K562 (cell line): ENCODE data around the gene TENT4B. TPM values are rescaled to one million over a fixed set of nuclear protein-coding genes. Genes with fewer than 3 reads are reported as not detected.
A peak's percentile ranks its signal among the peaks of the same experiment; 100 is the strongest.

Experiments
- ATAC-seq: fragments of 200-7000 bp; cut with Tn5 transposase; 3 replicates; pipeline ENCODE4 v1.9.1; 2020; ENCODE audit warnings: moderate library complexity
- BruUV-seq: library from RNA; stranded (reverse); fragments of 400-500 nt; replicated peaks from 2 replicates; lab custom pipeline; 2021; lab: Mats Ljungman, UMichigan
- CTCF ChIA-PET: fragments of 300-600 bp; formaldehyde crosslinking; extraction: SDS; loops from one replicate; lab custom pipeline; 2021; ENCODE audit warnings: low intra/inter-chr PET ratio; lab: Yijun Ruan, JAX
- POLR2A ChIA-PET: fragments of 300-600, 350-650 bp; sonication (Branson Sonifier 250); formaldehyde crosslinking; extraction: SDS; loops from one replicate; lab custom pipeline; 2021; ENCODE audit warnings: antibody characterized with exemption, inconsistent platforms; lab: Yijun Ruan, JAX
- DNase-seq, 4 experiments: peaks; one replicate each; pipeline versions ENCODE4 v3.0.0 to v3.0.0-alpha.2; 2011 to 2018; ENCODE audit warnings: low spot score in 3 of 4, mixed read lengths in 3 of 4; ENCODE audit errors: extremely low read depth in 1 of 4
- FAIRE-seq: peaks from 2 replicates; lab custom pipeline; 2011; peaks lifted over from hg19 to GRCh38; lab: Jason Lieb, UNC
- H2AFZ ChIP-seq: 2 replicates; pipeline ENCODE4 v1.6.0; 2011; ENCODE audit warnings: low read depth, low read length, control low read depth, inconsistent platforms
- H3K27ac ChIP-seq: fragments of 200-600 bp; 3 replicates; pipeline ENCODE4 v1.8.0; 2011; ENCODE audit warnings: low read depth, mild to moderate bottlenecking, control low read depth, inconsistent platforms, low read length, moderate library complexity, mixed read lengths; ENCODE audit errors: extremely low read depth
- H3K27me3 ChIP-seq, 2 experiments: fragments of 300-600 bp in 1 of 2; 2 replicates in 1 of 2; 3 replicates in 1 of 2; pipeline versions ENCODE4 v1.6.0 to v1.8.0; 2011; ENCODE audit warnings: inconsistent platforms in 2 of 2, low read length in 2 of 2, mild to moderate bottlenecking in 1 of 2, mixed read lengths in 1 of 2, moderate library complexity in 1 of 2; ENCODE audit not compliant: control insufficient read depth in 2 of 2, insufficient read depth in 2 of 2
- H3K36me3 ChIP-seq: fragments of 300-600 bp; 3 replicates; pipeline ENCODE4 v1.8.0; 2011; ENCODE audit warnings: mild to moderate bottlenecking, low read length, inconsistent platforms; ENCODE audit not compliant: control insufficient read depth, insufficient read depth
- H3K4me1 ChIP-seq, 2 experiments: fragments of 200-600 bp in 1 of 2; replicated peaks in 1 of 2; 2 replicates in 1 of 2; 3 replicates in 1 of 2; pipeline versions ENCODE4 v1.5.1 to v1.8.0; 2011; ENCODE audit warnings: inconsistent platforms in 2 of 2, low read length in 2 of 2, mild to moderate bottlenecking in 1 of 2, mixed read lengths in 1 of 2, moderate library complexity in 1 of 2; ENCODE audit not compliant: control insufficient read depth in 2 of 2, insufficient read depth in 2 of 2
- H3K4me2 ChIP-seq: 2 replicates; pipeline ENCODE4 v1.6.1; 2011; ENCODE audit warnings: low read length, control low read depth, inconsistent platforms, mixed read lengths; ENCODE audit not compliant: insufficient read depth
- H3K4me3 ChIP-seq: fragments of 200-600 bp; sonication (generic), shearing (Covaris generic); 2 replicates; pipeline ENCODE4 v1.5.1; 2016; ENCODE audit warnings: control low read depth, inconsistent platforms
- H3K79me2 ChIP-seq: fragments of 200-600 bp; 3 replicates; pipeline ENCODE4 v1.8.0; 2011; ENCODE audit warnings: low read length, inconsistent platforms; ENCODE audit not compliant: control insufficient read depth, insufficient read depth
- H3K9ac ChIP-seq, 2 experiments: 2 replicates each; pipeline versions ENCODE4 v1.6.0 to v1.6.1; 2011; ENCODE audit warnings: low read depth in 2 of 2, low read length in 2 of 2, control low read depth in 1 of 2, inconsistent platforms in 1 of 2, mild to moderate bottlenecking in 1 of 2, mixed read lengths in 1 of 2; ENCODE audit not compliant: insufficient read depth in 1 of 2
- H3K9me1 ChIP-seq: one replicate; pipeline ENCODE4 v1.6.0; 2011; ENCODE audit warnings: inconsistent platforms, mild to moderate bottlenecking, low read length, moderate library complexity; ENCODE audit not compliant: control insufficient read depth, insufficient read depth
- H3K9me3 ChIP-seq: replicated peaks from 2 replicates; pipeline ENCODE4 v1.5.1; 2011; ENCODE audit warnings: low read depth, low read length, inconsistent platforms; ENCODE audit not compliant: control insufficient read depth, insufficient read depth
- H4K20me1 ChIP-seq: replicated peaks from 2 replicates; pipeline ENCODE4 v1.6.1; 2011; ENCODE audit warnings: low read length, inconsistent platforms, mixed read lengths; ENCODE audit not compliant: control insufficient read depth, insufficient read depth
- CAMTA2 ChIP-seq: fragments of 250-450 bp; sonication (Bioruptor Pico); conservative IDR thresholded peaks from 2 replicates; pipeline ENCODE4 v1.5.1; 2022
- MEF2D ChIP-seq: conservative IDR thresholded peaks from 2 replicates; pipeline ENCODE4 v1.6.1; 2016; ENCODE audit warnings: low read depth, missing genetic modification characterization, missing compliant biosample characterization
- NELFE ChIP-seq: IDR thresholded peaks from 2 replicates; pipeline ENCODE4 v1.6.1; 2011; ENCODE audit warnings: mild to moderate bottlenecking; ENCODE audit not compliant: insufficient read depth, insufficient read length
- SFPQ ChIP-seq: fragments of 200-400 bp; formaldehyde crosslinking; IDR thresholded peaks from 2 replicates; pipeline ENCODE4 v1.6.1; 2017; ENCODE audit warnings: mild to moderate bottlenecking, low read depth, low read length, moderate library complexity
- WHSC1 ChIP-seq: IDR thresholded peaks from one replicate; pipeline ENCODE4 v1.6.1; 2012; ENCODE audit warnings: low read length, control low read depth, inconsistent platforms
- ZNF12 ChIP-seq: sonication (generic); formaldehyde crosslinking; IDR thresholded peaks from 2 replicates; pipeline ENCODE4 v1.4.0; 2020; ENCODE audit warnings: mild to moderate bottlenecking, missing genetic modification reagents
- WGBS: fragments of 100-300 bp; shearing (Covaris generic); methylation state at CpG from one replicate; pipeline ENCODE4 v1.1.6; 2016; ENCODE audit warnings: low coverage, mixed read lengths; ENCODE audit not compliant: insufficient coverage; ENCODE audit errors: missing lambda C conversion rate; 5-methylcytosine and 5-hydroxymethylcytosine counted together
- in situ Hi-C: fragments of 300-500 bp; cut with MboI; formaldehyde crosslinking; loops from 4 replicates; pipeline ENCODE4 v1.15.0; 2018; ENCODE audit warnings: inconsistent platforms, mixed read lengths
- intact Hi-C: fragments of 100-400 bp; cut with micrococcal nuclease; formaldehyde crosslinking; loops from 2 replicates; pipeline ENCODE4 v1.14.2; 2022
- polyA plus RNA-seq, 8 experiments: library from polyadenylated mRNA; depleted of rRNA in 4 of 8; stranded (reverse) in 5 of 8; unstranded in 3 of 8; fragments of >200 nt; fragmentation: Nextera tagmentation in 2 of 8; fragmentation: Illumina TruSeq in 1 of 8; extraction: Ambion mirVana in 2 of 8; extraction: Trizol in 1 of 8; gene quantifications; 2 replicates each; pipeline versions ENCODE4 v1.2.1 to v1.2.3, GENCODE V29; 2011 to 2014; ENCODE audit warnings: inconsistent platforms in 1 of 8, missing spikeins in 1 of 8
- total RNA-seq, 7 experiments: library from RNA; depleted of rRNA in 6 of 7; stranded (reverse); fragments of >200 nt in 6 of 7; fragmentation: Illumina TruSeq in 2 of 7; extraction: Trizol in 2 of 7; gene quantifications; 2 replicates each; pipeline versions ENCODE4 v1.2.1 to v1.2.3, GENCODE V29; 2011 to 2021; ENCODE audit warnings: low replicate concordance in 1 of 7

The TENT4B gene
- total and polyA plus RNA-seq, 9 of the 15 experiments (the other 6 are each of a cell fraction or from before 2014, with no cell fraction given) = 5.2 to 8.4 (median 7.0) TPM

- no TSS peak for BruUV-seq
- CTCF ChIA-PET = no interaction called here
Measured at GRCh38 chr16:50227120-50227519, 74.0 kb downstream of the TENT4B start.

More at GRCh38 chr16:50227120-50227519, 74.0 kb downstream of the TENT4B start:
- Histone ChIP-seq H3K9ac (no peak overlapping the region), H3K9me1 (no peaks in the 10 kb centered on the region), H3K36me3 (peaks cover 50% of the 10 kb centered on the region; the same call in 2 of the 3 replicates), H3K9me3 (no peaks in the 10 kb centered on the region), H2AFZ (no peak overlapping the region), H4K20me1 (no peaks in the 10 kb centered on the region), H3K4me1 (peaks cover 8 to 14% of the 10 kb centered on the region in 2 experiments; a peak in 4 of 5 replicates), H3K79me2 (no peaks in the 10 kb centered on the region), H3K27ac (no peak overlapping the region), H3K4me3 (no peak overlapping the region), H3K4me2 (no peak overlapping the region), H3K27me3 (no peaks in the 10 kb centered on the region)
- DNase-seq = no peak
- intact Hi-C loops (no loop called here), in situ Hi-C loops (no loop called here)
- ATAC-seq = no peak
- WGBS = 59% methylated on average over 3 of the region's 3 CpGs
- peak; percentile 44 for TF ChIP-seq WHSC1
- TF ChIP-seq SFPQ = no peak
- no peak for TF ChIP-seq ZNF12 (CRISPR knock-in tag)
- no peak for TF ChIP-seq NELFE
- no peak for TF ChIP-seq MEF2D (tag)
- no peak for TF ChIP-seq CAMTA2 (CRISPR knock-in tag)
- POLR2A ChIA-PET = interaction anchor here (0.6 kb wide), 1 partner anchor 107 kb away, joined by 3 read pairs; no protein-coding TSS in a partner anchor
- no peak for FAIRE-seq
